Forelimb muscle (tissue), 1 donor: ENCODE data around the gene MRPS18B. TPM values are rescaled to one million over a fixed set of nuclear protein-coding genes. Genes with fewer than 3 reads are reported as not detected.

Source experiments
- polyA plus RNA-seq: library from polyadenylated mRNA; unstranded; fragments of 120-200 nt; gene quantifications from one replicate; pipeline ENCODE4 v1.2.1, GENCODE V29; 2013; ENCODE audit not compliant: insufficient read length

MRPS18B gene
- polyA plus RNA-seq, 1 donor: 56.3 TPM

Other genes with a start within 250 kb of the MRPS18B start
- 69.1 TPM for gene HLA-E, start 128.3 kb upstream of the MRPS18B start, polyA plus RNA-seq
- 52.6 TPM for gene GNL1, start 61.4 kb upstream of the MRPS18B start, polyA plus RNA-seq
- gene PRR3, start 60.5 kb upstream of the MRPS18B start, polyA plus RNA-seq: 17.6 TPM
- 46.5 TPM for gene ABCF1, start 46.4 kb upstream of the MRPS18B start, polyA plus RNA-seq
- 32.4 TPM for gene PPP1R10, start 597 bp upstream of the MRPS18B start, polyA plus RNA-seq
- gene ATAT1, start 9.0 kb downstream of the MRPS18B start, polyA plus RNA-seq: 21.1 TPM
- gene C6orf136, start 29.3 kb downstream of the MRPS18B start, polyA plus RNA-seq: 16.1 TPM
- 20.9 TPM for gene DHX16, start 55.2 kb downstream of the MRPS18B start, polyA plus RNA-seq
- gene PPP1R18, start 68.8 kb downstream of the MRPS18B start, polyA plus RNA-seq: 37.8 TPM
- gene NRM, start 73.1 kb downstream of the MRPS18B start, polyA plus RNA-seq: 30.9 TPM
- gene MDC1, start 99.4 kb downstream of the MRPS18B start, polyA plus RNA-seq: 20.2 TPM
- 663 TPM for gene TUBB, start 102.5 kb downstream of the MRPS18B start, polyA plus RNA-seq
- gene FLOT1, start 124.8 kb downstream of the MRPS18B start, polyA plus RNA-seq: 105 TPM
- 17.3 TPM for gene IER3, start 126.7 kb downstream of the MRPS18B start, polyA plus RNA-seq